GM20000 (cell line): ENCODE data around the gene DFFB.

Experiments
- DNase-seq: peaks from one replicate; pipeline ENCODE4 v3.0.0; 2012; ENCODE audit warnings: low spot score
- CTCF ChIP-seq: IDR thresholded peaks from 2 replicates; pipeline ENCODE4 v1.5.1; 2012; ENCODE audit warnings: mild to moderate bottlenecking, control low read depth; ENCODE audit errors: extremely low read depth, missing control alignments

The DFFB gene

GRCh38 chr1:3816331-3817137, 40.7 kb upstream of the DFFB start:
- no peak for DNase-seq
- TF ChIP-seq CTCF = no peak

DNA sequence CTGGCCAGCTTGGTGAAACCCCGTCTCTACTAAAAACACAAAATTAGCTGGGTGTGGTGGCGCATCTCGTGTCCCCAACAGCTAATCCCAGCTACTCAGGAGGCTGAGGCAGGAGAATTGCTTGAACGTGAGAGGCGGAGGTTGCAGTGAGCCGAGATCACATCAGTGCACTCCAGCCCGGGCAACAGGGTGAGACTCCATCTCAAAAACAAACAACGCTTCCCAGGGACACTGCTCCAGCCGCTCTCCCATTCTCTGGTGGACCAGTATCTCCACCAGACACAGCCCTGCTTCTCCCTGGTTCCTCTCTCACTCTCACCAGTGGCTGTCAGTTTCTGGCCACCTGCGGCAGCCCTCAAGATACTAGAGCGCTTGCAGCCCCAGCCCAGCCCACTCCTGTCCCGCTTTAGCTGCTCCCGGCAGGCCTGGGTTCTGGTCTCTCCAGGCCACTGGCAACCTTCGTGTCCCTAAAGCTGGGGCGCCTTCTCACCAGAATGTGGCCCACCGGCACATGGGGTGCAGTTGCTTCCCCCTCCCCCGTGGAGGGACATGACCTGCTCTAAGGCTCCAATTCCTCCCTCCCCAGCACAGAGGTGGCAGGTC, 40.0 kb upstream of the DFFB start:
- no peak for DNase-seq
- no peak for TF ChIP-seq CTCF

DNA sequence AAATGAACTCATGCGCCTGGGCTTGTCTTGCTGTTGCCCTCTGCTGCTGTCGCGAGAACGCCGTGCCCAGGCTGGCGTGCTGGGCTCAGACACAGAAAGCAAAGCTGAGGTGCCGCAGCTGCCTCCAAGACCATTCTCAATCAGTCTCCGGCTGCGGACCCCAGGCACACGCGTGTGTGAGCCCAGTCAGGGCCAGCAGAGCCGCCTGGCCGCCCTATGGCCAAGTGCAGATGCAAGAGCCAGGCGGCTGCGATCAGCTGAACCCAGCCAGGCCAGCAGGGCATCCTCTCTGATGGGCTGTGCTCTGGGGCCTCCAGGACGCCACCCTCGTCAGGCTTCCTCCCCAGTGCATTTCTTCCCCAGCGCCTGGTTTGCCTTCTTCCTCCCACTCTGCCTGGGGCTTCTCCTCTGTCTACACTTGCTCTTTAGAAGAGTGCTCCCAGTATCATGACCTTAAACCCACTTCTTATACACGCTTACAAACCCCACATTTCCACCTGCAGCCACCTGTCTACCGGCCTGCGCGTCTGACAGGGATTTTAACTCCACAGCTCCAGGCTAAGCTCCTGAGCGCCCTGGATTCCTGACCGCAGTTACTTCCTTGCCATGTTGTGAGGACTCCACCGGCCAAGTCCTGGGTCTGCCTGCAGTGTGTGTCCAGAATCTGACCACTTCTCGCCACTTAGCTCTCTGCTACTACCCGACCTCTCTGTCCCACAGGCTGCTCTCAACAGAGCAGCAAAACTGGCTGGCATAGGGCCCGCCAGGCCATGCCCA, 39.3 kb upstream of the DFFB start:
- no peak for DNase-seq
- no peak for TF ChIP-seq CTCF

GRCh38 chr1:3819771-3820200, 37.5 kb upstream of the DFFB start:
- no peak for TF ChIP-seq CTCF
- no peak for DNase-seq

GRCh38 chr1:3820316-3820715, 37.0 kb upstream of the DFFB start:
- DNase-seq = no peak
- no peak for TF ChIP-seq CTCF

DNA sequence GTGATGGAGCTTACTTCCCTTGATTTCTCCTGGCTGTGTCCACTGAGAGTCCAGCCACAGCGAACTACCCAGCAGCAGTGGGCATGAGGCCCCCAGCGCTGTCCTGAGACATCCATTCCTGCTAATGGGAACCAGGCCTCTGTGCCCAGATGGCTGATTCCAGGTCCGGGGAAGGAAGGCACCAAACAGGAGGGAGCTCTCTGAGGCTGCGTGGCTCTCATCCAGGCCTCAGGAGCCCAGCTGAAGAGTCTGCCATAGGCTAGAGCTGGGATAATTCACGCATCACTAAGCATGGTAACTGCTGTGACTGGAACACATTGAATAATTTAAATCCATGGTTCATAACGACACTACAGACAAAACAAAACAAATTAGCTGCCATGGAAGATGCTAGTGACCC, 36.3 kb upstream of the DFFB start:
- no peak for TF ChIP-seq CTCF
- DNase-seq = no peak

GRCh38 chr1:3821447-3821846, 35.8 kb upstream of the DFFB start:
- no peak for TF ChIP-seq CTCF
- no peak for DNase-seq
